ENCODE data around the gene TMEM14A. TPM values are rescaled to one million over a fixed set of nuclear protein-coding genes. Genes with fewer than 3 reads are reported as not detected.
"Not testable (repeated sequence)": the region's sequence is repeated elsewhere in the genome, so short reads cannot be mapped to it uniquely, and the experiment has no call there.

TMEM14A gene
- total RNA-seq, 2 experiments from 2014 or later: 22.5 to 25.3 TPM

DNA sequence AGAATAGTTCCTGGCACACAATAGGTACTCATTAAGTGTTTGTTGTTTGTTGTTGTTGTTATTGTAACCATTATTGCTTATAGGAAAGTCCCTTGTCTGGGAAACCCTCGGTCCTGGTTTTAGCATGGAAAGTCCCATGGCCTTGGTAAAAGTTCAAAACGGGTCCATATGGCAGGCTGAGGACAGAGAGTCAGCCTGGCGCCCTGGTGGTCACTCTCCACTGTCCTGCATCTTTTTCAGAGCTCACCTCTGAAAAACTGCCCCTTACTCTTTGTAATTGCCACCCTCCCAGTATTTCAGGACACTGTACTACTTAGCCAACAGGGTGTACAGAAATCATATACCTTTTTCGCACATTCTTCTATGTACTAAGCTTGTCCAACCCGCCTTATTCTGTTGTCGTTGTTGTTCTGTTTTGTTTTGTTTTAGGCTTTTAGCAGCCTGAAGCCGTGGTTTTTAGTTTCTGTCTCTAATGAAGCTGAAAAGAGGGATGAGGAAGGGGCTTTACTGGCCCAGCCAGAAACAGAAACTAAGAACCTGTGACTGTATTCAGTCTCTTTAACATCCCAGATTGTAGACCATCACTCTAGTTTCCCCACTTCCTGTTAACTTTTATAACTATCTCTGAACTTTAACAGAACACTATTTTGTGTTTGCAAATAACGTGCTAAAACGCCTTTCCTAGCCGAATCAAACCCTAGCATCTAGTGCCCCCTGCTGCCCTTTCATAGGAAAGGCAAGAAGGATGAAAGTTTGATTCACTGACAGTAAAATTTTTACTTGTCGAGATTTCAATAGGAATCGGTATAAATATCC, 7.6 kb upstream of the TMEM14A start:
- CTCF ChIA-PET: interaction anchor here (1.0 to 3.0 kb wide), 9 partner anchors 11 to 263 kb away, joined by 3 to 19 read pairs (median 4); no protein-coding TSS in a partner anchor
- H3K4me1 Mint-ChIP-seq: peaks cover 9% of the 10 kb centered on the region
- no peaks in the 10 kb centered on the region for H3K9me3 Mint-ChIP-seq
- POLR2A ChIA-PET: no interaction called here
- DNase-seq: peak; percentile 73
- H3K27ac Mint-ChIP-seq: no peak overlapping the region
- H3K27me3 Mint-ChIP-seq: no peaks in the 10 kb centered on the region
- H3K4me3 Mint-ChIP-seq: no peak overlapping the region
- peaks cover 3% of the 10 kb centered on the region for H3K36me3 Mint-ChIP-seq (ENCODE audit: low read depth)

DNA sequence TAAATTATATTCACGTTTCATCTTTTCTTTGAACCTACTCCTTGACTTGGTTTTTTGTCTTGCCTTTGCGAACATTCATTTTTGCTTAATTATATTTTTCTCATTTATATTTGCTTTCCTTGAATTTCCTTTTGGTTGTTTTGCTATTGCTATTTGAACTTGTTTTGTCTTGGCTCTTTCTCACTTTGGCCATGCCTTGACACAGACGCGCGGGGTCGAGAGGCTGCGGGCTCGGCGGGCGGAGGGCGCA, 7.1 kb upstream of the TMEM14A start:
- no peak overlapping the region for H3K27ac Mint-ChIP-seq
- CTCF ChIA-PET: interaction anchor here (1.0 to 3.0 kb wide), 3 partner anchors 12 to 264 kb away, joined by 3 to 19 read pairs (median 4); no protein-coding TSS in a partner anchor
- peaks cover 3% of the 10 kb centered on the region for H3K36me3 Mint-ChIP-seq (ENCODE audit: low read depth)
- no peak for DNase-seq
- no peaks in the 10 kb centered on the region for H3K9me3 Mint-ChIP-seq
- POLR2A ChIA-PET: no interaction called here
- H3K27me3 Mint-ChIP-seq: no peaks in the 10 kb centered on the region
- H3K4me3 Mint-ChIP-seq: no peak overlapping the region
- H3K4me1 Mint-ChIP-seq: peaks cover 9% of the 10 kb centered on the region

DNA sequence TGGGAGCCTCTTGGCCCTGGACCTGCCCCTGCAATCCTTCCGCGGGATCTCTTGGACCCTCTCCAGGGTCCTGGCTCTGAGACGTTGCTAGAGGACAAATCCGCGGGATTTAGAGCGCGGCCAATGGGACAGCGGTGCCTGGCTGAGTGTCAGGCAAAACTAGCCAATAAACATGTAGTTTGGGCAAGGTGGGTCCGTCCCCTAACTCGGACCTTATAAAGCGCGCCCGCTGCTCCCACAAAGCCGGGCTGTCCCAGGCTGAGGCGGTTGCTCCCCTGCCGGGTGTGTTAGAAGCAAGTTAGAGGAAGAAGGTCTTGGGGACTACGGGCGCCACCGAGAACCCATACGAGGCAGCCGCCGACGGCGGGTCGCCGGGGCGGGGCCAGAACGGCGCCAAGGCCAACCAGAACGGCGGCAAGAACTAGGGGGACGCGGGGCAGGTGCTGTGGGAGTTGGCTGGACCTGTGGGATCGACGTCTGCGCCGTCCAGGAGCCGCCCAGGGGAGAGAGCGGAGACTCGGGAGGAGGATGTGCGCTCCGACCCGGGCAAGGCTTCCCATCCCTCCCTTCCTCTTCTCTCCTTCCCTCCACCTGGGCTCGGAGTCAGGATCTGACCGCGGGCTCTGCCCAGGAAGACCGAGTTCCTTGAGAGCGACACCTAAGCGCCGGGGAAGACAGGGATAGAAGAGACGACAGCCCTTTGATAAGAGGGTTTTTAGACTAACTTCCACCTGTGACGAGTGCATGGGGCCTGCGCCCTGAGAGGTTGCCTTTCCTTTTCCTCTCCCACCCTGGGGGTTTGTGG, 6.5 kb upstream of the TMEM14A start:
- Mint-ChIP-seq H3K9me3 (no peaks in the 10 kb centered on the region), H3K27ac (no peak overlapping the region), H3K27me3 (no peaks in the 10 kb centered on the region), H3K4me1 (peaks cover 10% of the 10 kb centered on the region), H3K36me3 (ENCODE audit: low read depth) (peaks cover 3% of the 10 kb centered on the region), H3K4me3 (no peak overlapping the region)
- POLR2A ChIA-PET: no interaction called here
- CTCF ChIA-PET: no interaction called here
- DNase-seq: peak; percentile 81

DNA sequence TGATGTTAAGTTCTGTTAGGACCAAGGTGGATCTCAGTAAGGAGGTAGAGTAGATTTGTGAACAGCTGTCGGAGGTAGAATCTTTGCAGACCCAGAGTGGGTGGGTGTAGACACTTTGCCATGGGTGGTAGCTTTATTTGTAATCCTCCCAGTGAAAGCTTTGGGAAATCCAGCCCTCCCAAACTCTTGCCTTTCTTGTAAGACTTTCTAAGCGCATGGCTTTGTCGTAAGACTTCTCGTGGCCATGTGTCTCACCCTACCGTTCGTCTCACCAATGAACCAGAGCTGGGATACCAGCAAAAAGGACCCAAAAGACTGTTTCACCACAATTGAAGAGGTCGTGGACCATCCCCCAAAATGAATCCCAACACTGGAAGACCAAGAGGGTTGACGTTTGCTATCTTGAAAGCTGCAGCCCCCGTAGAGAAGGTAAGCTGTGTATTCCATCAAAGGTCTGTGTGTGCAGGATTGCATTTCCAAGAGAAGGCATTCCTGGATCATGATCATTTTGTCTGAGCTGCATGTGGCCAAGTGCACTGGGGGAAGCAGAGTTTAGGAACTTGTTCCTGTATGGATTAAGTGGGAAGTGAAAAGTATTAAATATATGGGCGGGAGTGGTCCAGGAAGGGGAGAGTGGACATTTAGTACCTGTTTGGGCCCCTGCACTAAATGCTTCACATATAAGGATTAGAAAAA, 5.8 kb upstream of the TMEM14A start:
- H3K4me3 Mint-ChIP-seq: no peak overlapping the region
- peaks cover 15% of the 10 kb centered on the region for H3K4me1 Mint-ChIP-seq
- no peak for DNase-seq
- ChIA-PET CTCF (no interaction called here), POLR2A (no interaction called here)
- H3K36me3 Mint-ChIP-seq (ENCODE audit: low read depth): peaks cover 3% of the 10 kb centered on the region
- no peaks in the 10 kb centered on the region for H3K27me3 Mint-ChIP-seq
- H3K9me3 Mint-ChIP-seq: no peaks in the 10 kb centered on the region
- H3K27ac Mint-ChIP-seq: no peak overlapping the region

DNA sequence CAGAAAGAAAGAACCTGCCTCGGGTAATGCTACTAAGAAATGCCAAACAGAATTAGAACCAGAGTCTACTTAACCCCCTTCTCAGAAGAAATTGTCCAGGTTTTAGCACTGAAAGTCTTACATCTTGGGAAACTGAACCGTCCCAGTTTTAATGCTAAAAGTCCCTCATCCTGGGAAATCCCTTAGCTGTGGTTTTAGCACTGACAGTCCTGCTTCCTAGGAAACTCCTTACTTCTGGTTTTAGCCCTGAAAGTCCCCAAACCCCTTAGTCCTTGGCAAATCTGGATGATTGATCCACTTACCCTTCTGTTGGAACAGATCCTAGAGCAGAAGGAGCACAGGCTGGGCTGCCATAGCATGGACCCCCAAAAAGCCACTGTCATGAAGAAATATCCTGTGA, 4.8 kb upstream of the TMEM14A start:
- H3K4me1 Mint-ChIP-seq: peaks cover 22% of the 10 kb centered on the region
- POLR2A ChIA-PET: no interaction called here

DNA sequence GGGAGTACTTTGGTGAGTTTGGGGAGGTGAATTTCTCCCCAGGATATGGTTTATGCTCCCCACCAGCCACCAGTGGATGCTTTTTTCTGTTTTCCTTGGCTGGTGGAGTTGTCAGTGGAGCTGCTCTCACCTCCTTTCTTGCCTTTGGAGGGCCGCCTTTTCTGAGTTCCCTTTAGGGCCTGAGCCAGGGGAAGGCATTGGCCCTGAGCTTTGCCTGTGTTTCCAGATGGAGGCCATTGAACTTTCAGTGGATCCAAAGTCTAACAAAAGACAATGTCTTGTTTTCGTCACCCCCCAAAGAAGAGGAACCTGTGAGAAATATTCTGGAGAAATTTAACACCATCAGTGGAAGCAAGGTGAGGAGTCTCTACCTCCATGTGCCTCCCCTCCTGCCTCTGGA, 4.4 kb upstream of the TMEM14A start:
- DNase-seq: no peak
- Mint-ChIP-seq H3K27me3 (no peaks in the 10 kb centered on the region), H3K27ac (no peak overlapping the region), H3K4me1 (peaks cover 27% of the 10 kb centered on the region), H3K36me3 (ENCODE audit: low read depth) (peaks cover 3% of the 10 kb centered on the region), H3K9me3 (no peaks in the 10 kb centered on the region), H3K4me3 (no peak overlapping the region)
- ChIA-PET POLR2A (no interaction called here), CTCF (interaction anchor here (0.7 kb wide), 1 partner anchor 24 kb away, joined by 3 read pairs; no protein-coding TSS in a partner anchor)

More for the DNA sequence above, 4.8 kb upstream of the TMEM14A start:
- no peak for DNase-seq
- H3K36me3 Mint-ChIP-seq (ENCODE audit: low read depth): peaks cover 3% of the 10 kb centered on the region
- H3K27ac Mint-ChIP-seq: no peak overlapping the region
- CTCF ChIA-PET: interaction anchor here (0.7 kb wide), 1 partner anchor 23 kb away, joined by 3 read pairs; no protein-coding TSS in a partner anchor
- no peak overlapping the region for H3K4me3 Mint-ChIP-seq
- no peaks in the 10 kb centered on the region for H3K27me3 Mint-ChIP-seq
- H3K9me3 Mint-ChIP-seq: no peaks in the 10 kb centered on the region

DNA sequence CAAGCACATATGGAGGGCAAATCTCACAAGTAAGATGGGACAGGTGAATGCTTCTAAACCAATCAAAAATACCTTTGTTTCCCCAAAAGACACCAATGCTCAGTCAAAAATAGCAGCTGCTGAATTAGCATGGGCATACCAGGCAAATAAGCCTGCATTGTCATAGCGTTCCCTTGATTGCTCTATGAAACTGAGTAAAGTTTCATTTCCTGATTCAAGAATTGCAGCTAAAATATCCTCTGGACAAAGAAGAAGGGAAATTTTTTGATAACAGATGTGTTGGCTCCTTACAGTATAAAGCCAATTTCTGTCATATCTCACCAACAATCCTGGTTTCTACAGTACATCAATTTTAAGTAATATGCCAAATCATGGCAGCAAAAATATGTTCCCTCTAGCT, 3.3 kb upstream of the TMEM14A start:
- peaks cover 38% of the 10 kb centered on the region for H3K4me1 Mint-ChIP-seq
- CTCF ChIA-PET: interaction anchor here (0.9 kb wide), 1 partner anchor 248 kb away, joined by 3 read pairs; no protein-coding TSS in a partner anchor
- no peak overlapping the region for H3K27ac Mint-ChIP-seq
- POLR2A ChIA-PET: no interaction called here
- H3K36me3 Mint-ChIP-seq (ENCODE audit: low read depth): peaks cover 3% of the 10 kb centered on the region
- H3K27me3 Mint-ChIP-seq: no peaks in the 10 kb centered on the region
- no peak for DNase-seq
- no peak overlapping the region for H3K4me3 Mint-ChIP-seq
- H3K9me3 Mint-ChIP-seq: no peaks in the 10 kb centered on the region

DNA sequence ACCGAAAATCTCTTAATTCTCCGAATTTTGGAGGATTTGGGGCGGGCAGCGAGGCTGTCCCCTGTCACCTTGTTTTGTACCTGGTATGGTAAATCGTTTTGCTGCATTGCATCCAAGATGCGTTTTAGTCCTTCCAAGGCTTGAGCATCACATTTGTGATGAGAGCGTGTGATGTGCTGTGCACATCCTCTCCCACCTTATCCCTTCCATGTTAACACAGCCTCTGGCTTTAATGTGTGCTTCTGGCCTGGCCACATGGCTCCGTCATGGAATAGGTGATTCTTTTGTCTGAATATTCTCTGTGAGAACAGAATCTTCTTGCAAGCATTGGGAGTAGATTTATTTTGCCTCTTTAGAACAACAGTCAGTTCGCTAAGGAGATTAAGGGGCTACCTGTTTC, 763 bp downstream of the TMEM14A start:
- no peaks in the 10 kb centered on the region for H3K27me3 Mint-ChIP-seq
- peak overlapping the region; percentile 90 for H3K27ac Mint-ChIP-seq
- peaks cover 47% of the 10 kb centered on the region for H3K4me1 Mint-ChIP-seq
- peaks cover 12% of the 10 kb centered on the region for H3K36me3 Mint-ChIP-seq (ENCODE audit: low read depth)
- no peak for DNase-seq
- no peaks in the 10 kb centered on the region for H3K9me3 Mint-ChIP-seq
- POLR2A ChIA-PET: interaction anchor here (0.6 kb wide), 1 partner anchor 185 kb away, joined by 3 read pairs; no protein-coding TSS in a partner anchor
- peak overlapping the region; percentile 90 for H3K4me3 Mint-ChIP-seq
- CTCF ChIA-PET: interaction anchor here (1.2 to 2.1 kb wide), 3 partner anchors 13 to 37 kb away, joined by 3 to 5 read pairs (median 3); no protein-coding TSS in a partner anchor

DNA sequence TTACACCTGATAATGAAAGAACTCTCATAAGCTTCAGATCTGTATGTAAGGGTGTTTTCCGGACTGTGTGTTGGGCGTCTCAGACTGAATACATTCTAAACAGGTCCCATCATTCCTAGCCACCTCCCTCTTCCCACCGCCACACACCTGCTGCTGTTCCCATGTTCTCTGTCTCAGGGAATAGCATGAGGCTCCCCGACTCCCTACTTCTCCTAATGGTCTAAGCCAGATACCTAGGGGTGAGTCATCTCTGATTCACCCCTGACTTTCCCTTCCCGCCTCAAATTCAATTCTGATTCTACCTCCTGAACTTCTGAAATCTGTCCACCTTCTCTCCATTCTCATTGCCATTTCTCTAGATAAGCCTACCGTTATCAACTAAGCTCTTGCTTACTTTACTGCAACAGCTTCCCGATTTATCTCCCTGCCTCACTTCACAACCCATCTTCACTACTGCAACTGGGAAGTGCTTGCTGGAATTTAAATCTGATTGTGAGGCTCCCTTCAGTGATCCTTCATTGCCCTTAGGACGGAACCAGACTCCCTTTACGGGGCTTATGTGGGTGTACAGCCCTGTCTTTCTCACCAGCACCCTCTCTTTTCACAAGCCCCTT, 1.6 kb downstream of the TMEM14A start:
- H3K4me1 Mint-ChIP-seq: peaks cover 43% of the 10 kb centered on the region
- ChIA-PET POLR2A (no interaction called here), CTCF (interaction anchor here (1.2 to 2.1 kb wide), 3 partner anchors 14 to 38 kb away, joined by 3 to 5 read pairs (median 3); no protein-coding TSS in a partner anchor)
- no peaks in the 10 kb centered on the region for H3K27me3 Mint-ChIP-seq
- H3K4me3 Mint-ChIP-seq: peak overlapping the region; percentile 90
- no peaks in the 10 kb centered on the region for H3K9me3 Mint-ChIP-seq
- DNase-seq: no peak
- peaks cover 16% of the 10 kb centered on the region for H3K36me3 Mint-ChIP-seq (ENCODE audit: low read depth)
- no peak overlapping the region for H3K27ac Mint-ChIP-seq

DNA sequence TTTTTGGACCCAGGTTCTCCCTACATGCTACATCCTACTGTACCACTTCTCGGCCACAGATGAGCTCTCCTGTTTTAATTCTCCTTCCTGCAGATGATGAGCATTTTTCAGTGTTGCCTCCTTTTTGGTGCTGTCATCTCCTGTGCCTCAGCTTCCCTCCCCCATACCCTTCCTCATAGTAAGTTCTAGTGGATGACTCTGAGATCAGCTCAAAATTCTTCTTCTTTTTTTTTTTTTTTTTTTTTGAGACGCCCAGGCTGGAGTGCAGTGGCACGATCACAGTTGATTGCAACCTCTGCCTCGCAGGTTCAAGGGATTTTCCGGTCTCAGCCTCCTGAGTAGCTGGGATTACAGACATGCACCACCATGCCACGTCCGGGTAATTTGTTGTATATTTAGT, 3.8 kb downstream of the TMEM14A start:
- CTCF ChIA-PET: interaction anchor here (0.8 to 1.7 kb wide), 5 partner anchors 12 to 259 kb away, joined by 3 to 4 read pairs (median 3); no protein-coding TSS in a partner anchor
- H3K9me3 Mint-ChIP-seq: no peaks in the 10 kb centered on the region
- H3K36me3 Mint-ChIP-seq (ENCODE audit: low read depth): peaks cover 21% of the 10 kb centered on the region
- no peak for DNase-seq
- H3K27ac Mint-ChIP-seq: no peak overlapping the region
- no peaks in the 10 kb centered on the region for H3K27me3 Mint-ChIP-seq
- POLR2A ChIA-PET: no interaction called here
- H3K4me1 Mint-ChIP-seq: peaks cover 36% of the 10 kb centered on the region
- H3K4me3 Mint-ChIP-seq: no peak overlapping the region

DNA sequence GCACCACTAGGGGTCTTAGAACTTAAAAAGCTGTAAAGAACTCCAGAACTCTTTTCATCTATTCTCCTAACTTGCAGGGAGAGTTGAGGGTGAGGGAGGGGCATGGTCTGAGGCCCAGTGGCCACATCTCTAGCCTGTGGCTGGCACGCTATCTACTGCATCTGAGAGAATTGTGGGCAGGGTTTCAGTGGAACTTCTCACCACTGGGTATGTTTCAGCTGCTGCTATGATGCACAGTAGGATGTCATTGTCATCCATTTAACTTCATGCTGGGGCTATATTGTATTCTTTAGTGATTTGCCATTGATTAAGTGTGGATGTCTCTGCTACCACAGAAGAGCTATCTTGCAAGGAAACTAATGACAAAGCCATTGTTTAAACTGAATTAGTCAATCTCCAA, 4.5 kb downstream of the TMEM14A start:
- H3K27me3 Mint-ChIP-seq: no peaks in the 10 kb centered on the region
- H3K27ac Mint-ChIP-seq: no peak overlapping the region
- H3K9me3 Mint-ChIP-seq: no peaks in the 10 kb centered on the region
- no peak overlapping the region for H3K4me3 Mint-ChIP-seq
- POLR2A ChIA-PET: no interaction called here
- H3K36me3 Mint-ChIP-seq (ENCODE audit: low read depth): peaks cover 21% of the 10 kb centered on the region
- H3K4me1 Mint-ChIP-seq: peaks cover 31% of the 10 kb centered on the region
- CTCF ChIA-PET: interaction anchor here (0.8 to 1.7 kb wide), 4 partner anchors 13 to 260 kb away, joined by 3 to 4 read pairs (median 3); no protein-coding TSS in a partner anchor
- no peak for DNase-seq

DNA sequence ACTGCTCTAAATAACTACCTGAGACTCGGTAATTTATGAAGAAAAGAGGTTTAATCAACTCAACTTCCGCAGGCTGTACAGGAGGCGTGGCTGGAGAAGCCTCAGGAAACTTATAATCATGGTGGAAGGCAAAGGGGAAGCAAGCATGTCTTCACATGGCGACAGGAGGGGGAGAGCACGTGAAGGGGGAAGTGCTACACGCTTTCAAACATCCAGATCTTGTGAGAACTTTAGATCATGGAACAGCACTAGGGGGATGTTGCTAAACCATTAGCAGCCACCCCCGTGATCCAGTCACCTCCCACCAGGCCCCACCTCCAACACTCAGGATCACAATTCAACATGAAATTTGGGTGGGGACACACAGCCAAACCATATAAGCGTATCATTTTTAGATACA, 5.7 kb downstream of the TMEM14A start:
- peaks cover 21% of the 10 kb centered on the region for H3K36me3 Mint-ChIP-seq (ENCODE audit: low read depth)
- H3K9me3 Mint-ChIP-seq, H3K27me3 Mint-ChIP-seq, POLR2A ChIA-PET, H3K27ac Mint-ChIP-seq, CTCF ChIA-PET, H3K4me3 Mint-ChIP-seq, DNase-seq: not testable (repeated sequence)
- H3K4me1 Mint-ChIP-seq: peaks cover 19% of the 10 kb centered on the region

Measured in activated CD4-positive, alpha-beta T cell treated with anti-CD3 and anti-CD28 coated beads, Interleukin-2, amount 10 ng/mL, durations not matched to agents 7 days and 5 days (primary cell).